Stimulated activated CD8-positive, alpha-beta memory T cell treated with anti-CD3 and anti-CD28 coated beads, Interleukin-4, amount 100 ng/mL, for 48 hours (primary cell): Measurements from ENCODE around the gene FIS1.
"Not testable (repeated sequence)": the region's sequence is repeated elsewhere in the genome, so short reads cannot be mapped to it uniquely, and the experiment has no call there.

Experiments used
- DNase-seq: peaks from one replicate; pipeline ENCODE4 v3.0.0-alpha.2; 2020

Gene FIS1

GRCh38 chr7:101201695-101202602, 42.9 kb downstream of the FIS1 start:
- DNase-seq = no peak

- no peak for DNase-seq
Observed at GRCh38 chr7:101200862-101201599, 43.9 kb downstream of the FIS1 start, which contains the start of gene MOGAT3. Gene MOGAT3, minus strand, starts transcription at chr7:101201036. Its CDS starts 182 bp downstream, at chr7:101200854.

GRCh38 chr7:101200504-101200861, 44.4 kb downstream of the FIS1 start:
- DNase-seq = no peak

- DNase-seq = not testable (repeated sequence)
Observed at GRCh38 chr7:101199522-101199921, 45.4 kb downstream of the FIS1 start.

GRCh38 chr7:101198476-101198875, 46.4 kb downstream of the FIS1 start:
- no peak for DNase-seq

GRCh38 chr7:101197991-101198390, 46.9 kb downstream of the FIS1 start:
- no peak for DNase-seq

- no peak for DNase-seq
Observed at GRCh38 chr7:101195884-101196283, 49.0 kb downstream of the FIS1 start.
